Calu3 (cell line): ENCODE data around the gene NTM. TPM values are rescaled to one million over a fixed set of nuclear protein-coding genes. Genes with fewer than 3 reads are reported as not detected.

Experiments used
- BruUV-seq: library from RNA; stranded (reverse); fragments of 400-500 nt; replicated peaks from 2 replicates; lab custom pipeline; 2021; lab: Mats Ljungman, UMichigan
- CTCF ChIA-PET: fragments of 300-600 bp; sonication (Branson Sonifier 250); formaldehyde crosslinking; loops from one replicate; lab custom pipeline; 2022; ENCODE audit warnings: antibody characterized with exemption; lab: Charles Lee
- DNase-seq: peaks from one replicate; pipeline ENCODE4 v3.0.0; 2022
- H3K27ac Mint-ChIP-seq: one replicate; pipeline ENCODE4 v1.8.0; 2022; ENCODE audit warnings: mixed read lengths; ENCODE audit not compliant: unreplicated experiment
- H3K27me3 Mint-ChIP-seq: one replicate; pipeline ENCODE4 v1.8.0; 2022; ENCODE audit warnings: mixed read lengths; ENCODE audit not compliant: unreplicated experiment
- H3K36me3 Mint-ChIP-seq: one replicate; pipeline ENCODE4 v1.8.0; 2022; ENCODE audit warnings: mild to moderate bottlenecking, moderate library complexity, mixed read lengths; ENCODE audit not compliant: insufficient read depth, unreplicated experiment
- H3K4me1 Mint-ChIP-seq: one replicate; pipeline ENCODE4 v1.8.0; 2022; ENCODE audit warnings: mild to moderate bottlenecking, low read depth, mixed read lengths; ENCODE audit not compliant: unreplicated experiment
- H3K4me3 Mint-ChIP-seq: one replicate; pipeline ENCODE4 v1.8.0; 2022; ENCODE audit warnings: mild to moderate bottlenecking, low read depth, moderate library complexity, mixed read lengths; ENCODE audit not compliant: unreplicated experiment
- H3K9me3 Mint-ChIP-seq: one replicate; pipeline ENCODE4 v1.8.0; 2022; ENCODE audit warnings: low read depth, mixed read lengths; ENCODE audit not compliant: unreplicated experiment
- intact Hi-C: fragments of 100-400 bp; cut with micrococcal nuclease; formaldehyde crosslinking; loops from one replicate; pipeline ENCODE4 v1.10.0; 2022; ENCODE audit not compliant: unreplicated experiment
- total RNA-seq: library from RNA; stranded (reverse); gene quantifications from 2 replicates; pipeline ENCODE4 v1.2.3, GENCODE V29; 2022
- TF ChIP-seq, protein P1 (sequence below): fragments of 200-600 bp; IDR thresholded peaks from one replicate; pipeline ENCODE4 v1.8.0; 2022; ENCODE audit warnings: antibody characterized with exemption; ENCODE audit not compliant: unreplicated experiment

Gene NTM
- total RNA-seq, 1 experiment from 2014 or later = not detected

GRCh38 chr11:131537196-131537595 is 166.8 kb downstream of the NTM start:
- TF ChIP-seq, protein P1, sequence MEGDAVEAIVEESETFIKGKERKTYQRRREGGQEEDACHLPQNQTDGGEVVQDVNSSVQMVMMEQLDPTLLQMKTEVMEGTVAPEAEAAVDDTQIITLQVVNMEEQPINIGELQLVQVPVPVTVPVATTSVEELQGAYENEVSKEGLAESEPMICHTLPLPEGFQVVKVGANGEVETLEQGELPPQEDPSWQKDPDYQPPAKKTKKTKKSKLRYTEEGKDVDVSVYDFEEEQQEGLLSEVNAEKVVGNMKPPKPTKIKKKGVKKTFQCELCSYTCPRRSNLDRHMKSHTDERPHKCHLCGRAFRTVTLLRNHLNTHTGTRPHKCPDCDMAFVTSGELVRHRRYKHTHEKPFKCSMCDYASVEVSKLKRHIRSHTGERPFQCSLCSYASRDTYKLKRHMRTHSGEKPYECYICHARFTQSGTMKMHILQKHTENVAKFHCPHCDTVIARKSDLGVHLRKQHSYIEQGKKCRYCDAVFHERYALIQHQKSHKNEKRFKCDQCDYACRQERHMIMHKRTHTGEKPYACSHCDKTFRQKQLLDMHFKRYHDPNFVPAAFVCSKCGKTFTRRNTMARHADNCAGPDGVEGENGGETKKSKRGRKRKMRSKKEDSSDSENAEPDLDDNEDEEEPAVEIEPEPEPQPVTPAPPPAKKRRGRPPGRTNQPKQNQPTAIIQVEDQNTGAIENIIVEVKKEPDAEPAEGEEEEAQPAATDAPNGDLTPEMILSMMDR = no peak
- Mint-ChIP-seq H3K9me3 (peaks cover 14% of the 10 kb centered on the region), H3K36me3 (no peaks in the 10 kb centered on the region), H3K4me3 (no peak overlapping the region), H3K27me3 (no peaks in the 10 kb centered on the region), H3K27ac (no peak overlapping the region), H3K4me1 (no peaks in the 10 kb centered on the region)
- CTCF ChIA-PET = interaction anchor here (0.6 kb wide), 1 partner anchor 1402 kb away, joined by 3 read pairs; no protein-coding TSS in a partner anchor
- intact Hi-C loops = no loop called here
- no TSS peak for BruUV-seq
- no peak for DNase-seq

GRCh38 chr11:131537748-131538147 is 167.3 kb downstream of the NTM start:
- no peaks in the 10 kb centered on the region for H3K36me3 Mint-ChIP-seq
- intact Hi-C loops = no loop called here
- peaks cover 14% of the 10 kb centered on the region for H3K9me3 Mint-ChIP-seq
- TF ChIP-seq, protein P1 = no peak
- CTCF ChIA-PET = no interaction called here
- H3K27me3 Mint-ChIP-seq = no peaks in the 10 kb centered on the region
- no peak for DNase-seq
- no peaks in the 10 kb centered on the region for H3K4me1 Mint-ChIP-seq
- no peak overlapping the region for H3K27ac Mint-ChIP-seq
- no TSS peak for BruUV-seq
- no peak overlapping the region for H3K4me3 Mint-ChIP-seq

DNA sequence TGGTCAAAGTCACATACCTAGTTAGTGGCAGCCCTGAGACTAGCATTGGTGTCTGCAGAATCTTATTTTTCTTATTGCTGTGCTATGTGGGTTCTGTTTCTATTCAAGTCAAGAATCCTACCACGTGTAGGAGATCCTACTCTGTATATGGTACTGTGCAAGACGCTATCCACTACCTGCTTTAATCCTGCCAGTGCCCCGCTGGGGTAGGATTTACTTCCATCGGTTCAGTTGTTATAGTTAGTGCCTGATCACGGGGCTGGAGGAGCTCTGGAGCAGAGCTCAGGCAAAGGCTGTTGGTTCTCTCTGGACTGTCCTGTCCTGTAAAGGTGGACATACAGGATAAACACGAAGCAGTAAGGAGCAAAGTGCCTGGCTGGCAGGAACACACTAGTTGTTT is 167.9 kb downstream of the NTM start:
- Mint-ChIP-seq H3K27ac (no peak overlapping the region), H3K9me3 (peaks cover 14% of the 10 kb centered on the region), H3K4me1 (no peaks in the 10 kb centered on the region), H3K27me3 (no peaks in the 10 kb centered on the region), H3K4me3 (no peak overlapping the region), H3K36me3 (no peaks in the 10 kb centered on the region)
- TF ChIP-seq, protein P1 = no peak
- intact Hi-C loops = no loop called here
- CTCF ChIA-PET = interaction anchor here (0.6 kb wide), 1 partner anchor 1537 kb away, joined by 4 read pairs; no protein-coding TSS in a partner anchor
- DNase-seq = no peak
- no TSS peak for BruUV-seq

GRCh38 chr11:131540676-131541075 is 170.3 kb downstream of the NTM start:
- H3K27me3 Mint-ChIP-seq = no peaks in the 10 kb centered on the region
- no peaks in the 10 kb centered on the region for H3K36me3 Mint-ChIP-seq
- H3K4me3 Mint-ChIP-seq = no peak overlapping the region
- TF ChIP-seq, protein P1 = no peak
- H3K9me3 Mint-ChIP-seq = peaks cover 17% of the 10 kb centered on the region
- no peak overlapping the region for H3K27ac Mint-ChIP-seq
- CTCF ChIA-PET = no interaction called here
- DNase-seq = no peak
- no peaks in the 10 kb centered on the region for H3K4me1 Mint-ChIP-seq
- BruUV-seq = no TSS peak
- intact Hi-C loops = no loop called here
